Skeletal muscle satellite cell (primary cell): ENCODE data around the gene TMEM245.

Experiments used
- H3K27me3 ChIP-seq: 2 replicates; pipeline ENCODE4 v1.7.0; 2013; ENCODE audit warnings: low read length; ENCODE audit not compliant: control insufficient read depth, insufficient read depth
- H3K36me3 ChIP-seq: 2 replicates; pipeline ENCODE4 v1.7.0; 2013; ENCODE audit warnings: mild to moderate bottlenecking, control low read depth, low read length; ENCODE audit not compliant: insufficient read depth
- H3K4me1 ChIP-seq: 2 replicates; pipeline ENCODE4 v1.7.0; 2013; ENCODE audit warnings: low read length; ENCODE audit not compliant: control insufficient read depth, insufficient read depth
- H3K4me2 ChIP-seq: 2 replicates; pipeline ENCODE4 v1.7.0; 2013; ENCODE audit warnings: mild to moderate bottlenecking, low read length
- H3K4me3 ChIP-seq: 2 replicates; pipeline ENCODE4 v1.7.0; 2013; ENCODE audit warnings: low read length
- H3K9ac ChIP-seq: 2 replicates; pipeline ENCODE4 v1.7.0; 2013; ENCODE audit warnings: mild to moderate bottlenecking, low read depth, low read length, moderate library complexity
- H3K9me3 ChIP-seq: replicated peaks from 2 replicates; pipeline ENCODE4 v1.7.0; 2013; ENCODE audit warnings: mild to moderate bottlenecking, control low read depth, low read length

TMEM245 gene

DNA sequence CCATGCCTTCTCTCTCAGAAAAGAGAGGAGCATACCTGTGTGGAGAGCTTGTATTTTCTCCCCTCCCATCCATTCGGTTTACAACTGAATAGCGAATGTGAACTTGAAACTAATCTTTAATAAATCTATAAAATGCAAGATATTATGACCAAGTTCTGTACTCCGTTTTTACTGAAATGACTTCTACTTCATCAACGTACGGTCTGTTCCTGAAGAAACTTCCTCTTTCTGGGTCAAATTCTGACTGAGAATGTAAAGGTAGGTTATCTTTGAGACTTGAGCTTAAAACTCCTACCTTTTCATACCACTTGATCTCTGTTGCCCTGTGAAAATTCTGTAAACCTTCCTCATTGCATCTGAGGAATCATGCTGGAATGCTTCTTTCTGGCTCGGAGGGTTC, 102.3 kb downstream of the TMEM245 start:
- H3K9me3 ChIP-seq = no peaks in the 10 kb centered on the region
- peaks cover 13% of the 10 kb centered on the region for H3K36me3 ChIP-seq
- H3K4me3 ChIP-seq = no peak overlapping the region
- H3K4me2 ChIP-seq = no peak overlapping the region
- no peak overlapping the region for H3K9ac ChIP-seq
- peaks cover 14% of the 10 kb centered on the region for H3K4me1 ChIP-seq
- H3K27me3 ChIP-seq = no peaks in the 10 kb centered on the region

DNA sequence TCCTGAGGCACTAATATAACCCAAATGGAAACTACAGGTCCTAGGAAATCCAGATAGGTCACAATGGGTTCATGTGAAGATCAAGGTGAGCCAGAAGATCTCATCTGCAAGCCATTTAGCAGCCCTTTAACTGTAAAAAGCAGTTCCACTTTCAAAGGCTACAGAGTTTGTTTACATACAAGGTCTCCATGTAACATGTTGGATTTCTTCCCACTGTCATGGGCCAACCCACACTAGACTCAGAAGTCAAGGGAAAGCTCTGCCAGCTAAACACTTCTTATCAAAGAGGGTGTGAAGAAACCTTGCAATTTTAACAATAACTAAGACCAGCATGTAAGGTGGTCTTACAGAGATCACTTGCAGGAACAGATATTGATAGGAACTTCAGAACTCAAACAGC, 102.7 kb downstream of the TMEM245 start:
- Histone ChIP-seq H3K9me3 (no peaks in the 10 kb centered on the region), H3K36me3 (peaks cover 13% of the 10 kb centered on the region), H3K9ac (no peak overlapping the region), H3K27me3 (no peaks in the 10 kb centered on the region), H3K4me2 (no peak overlapping the region), H3K4me3 (no peak overlapping the region), H3K4me1 (peaks cover 14% of the 10 kb centered on the region)

DNA sequence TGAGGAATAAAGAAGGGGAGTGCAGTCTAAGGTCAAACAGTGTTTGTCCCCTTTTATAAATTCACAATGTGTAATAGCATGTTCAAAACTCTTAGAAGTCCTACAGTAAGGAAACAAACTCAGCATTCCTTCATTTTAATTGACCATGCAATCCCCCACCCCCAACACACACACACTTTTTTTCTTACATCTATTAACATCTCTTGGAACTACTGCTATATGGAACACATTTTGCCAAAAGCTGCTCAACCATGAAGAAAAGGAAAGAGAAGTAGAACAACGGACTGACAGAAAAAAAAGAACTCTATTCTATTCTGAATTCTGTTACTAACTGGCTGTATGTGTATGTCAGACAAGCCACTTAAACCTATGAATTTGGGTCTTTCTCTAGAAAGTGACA, 103.6 kb downstream of the TMEM245 start:
- Histone ChIP-seq H3K4me2 (no peak overlapping the region), H3K9ac (no peak overlapping the region), H3K4me3 (no peak overlapping the region), H3K4me1 (peaks cover 24% of the 10 kb centered on the region), H3K36me3 (peaks cover 13% of the 10 kb centered on the region), H3K9me3 (no peaks in the 10 kb centered on the region), H3K27me3 (no peaks in the 10 kb centered on the region)

DNA sequence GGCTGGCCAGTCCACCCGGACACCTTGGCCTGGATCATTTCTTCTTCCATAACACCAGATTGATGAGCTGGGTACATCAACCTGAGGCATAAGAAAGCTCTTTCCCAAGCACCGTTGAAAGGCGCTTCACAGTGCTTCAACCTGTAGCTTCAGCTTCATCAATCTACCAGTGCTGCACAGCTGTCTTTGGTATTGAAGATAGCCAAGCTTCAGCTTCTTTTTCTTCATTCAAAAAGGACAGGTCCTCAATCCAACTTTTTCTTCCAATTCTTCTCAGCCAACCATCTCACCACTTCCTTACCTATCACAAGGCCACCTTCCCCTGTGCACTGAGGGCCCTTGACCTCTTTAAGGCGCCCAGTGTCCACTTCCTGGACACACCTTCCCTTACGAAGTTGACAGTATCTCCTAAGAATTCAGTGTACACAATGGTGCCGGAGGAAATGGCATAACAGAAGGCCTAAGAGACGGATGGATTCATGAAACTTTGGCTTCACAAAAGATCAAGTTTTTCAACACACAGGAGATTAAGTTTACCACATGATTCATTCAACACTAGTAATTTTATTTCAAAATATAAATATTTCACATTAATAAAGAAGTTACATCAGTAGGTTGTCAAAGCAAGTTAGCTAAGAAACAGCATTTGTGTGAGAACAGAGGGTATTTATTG, 105.0 kb downstream of the TMEM245 start:
- Histone ChIP-seq H3K4me2 (peak overlapping the region; percentile 79), H3K9me3 (no peaks in the 10 kb centered on the region), H3K4me1 (peaks cover 33% of the 10 kb centered on the region), H3K9ac (no peak overlapping the region), H3K36me3 (peaks cover 13% of the 10 kb centered on the region), H3K27me3 (no peaks in the 10 kb centered on the region), H3K4me3 (no peak overlapping the region)

DNA sequence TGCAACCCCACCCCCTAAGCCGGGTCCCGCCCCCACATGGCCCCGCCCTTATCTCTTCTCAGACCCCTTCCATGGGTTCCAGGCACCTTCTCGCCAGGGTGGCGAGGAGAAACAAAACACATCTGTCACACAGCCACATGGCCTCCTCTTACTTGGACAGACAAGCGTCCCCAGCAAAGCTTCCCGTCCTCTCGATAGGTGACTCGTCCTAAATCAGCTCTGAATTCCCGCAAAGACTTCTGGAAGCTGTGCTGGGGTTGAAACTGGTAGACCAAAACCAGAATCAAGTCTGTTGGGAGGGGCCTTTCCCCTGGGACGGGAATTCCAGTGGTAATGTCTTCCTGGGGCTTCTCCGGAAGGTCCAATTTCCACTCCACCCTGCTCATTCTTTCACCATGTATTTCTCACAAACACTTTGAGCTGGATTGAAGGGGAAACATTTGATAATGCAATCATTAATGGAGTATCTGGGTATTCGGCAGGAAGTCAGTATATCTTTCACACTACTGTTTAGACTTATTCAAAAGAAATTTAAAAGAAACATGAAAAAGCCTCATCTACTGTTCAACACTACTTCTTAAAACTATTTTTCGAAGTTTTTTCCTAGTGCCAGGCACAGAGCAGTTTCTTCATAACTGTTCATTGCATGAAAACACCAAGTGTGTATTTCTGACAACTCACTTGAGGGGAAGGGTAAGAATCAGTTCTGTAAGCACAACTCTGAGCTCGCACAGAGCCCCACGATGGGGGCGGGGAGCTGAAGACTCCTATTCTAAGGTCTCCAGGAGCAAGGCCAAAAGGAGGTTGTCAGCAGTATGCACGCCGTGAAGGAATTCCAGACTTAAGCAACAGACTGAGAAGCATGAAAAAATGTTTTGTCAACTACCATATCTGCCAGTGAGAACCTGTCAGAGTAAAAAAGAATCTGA, 105.8 kb downstream of the TMEM245 start:
- H3K27me3 ChIP-seq = no peaks in the 10 kb centered on the region
- H3K4me2 ChIP-seq = peak overlapping the region; percentile 79
- peak overlapping the region; percentile 67 for H3K4me3 ChIP-seq
- peaks cover 5% of the 10 kb centered on the region for H3K36me3 ChIP-seq
- H3K4me1 ChIP-seq = peaks cover 33% of the 10 kb centered on the region
- peak overlapping the region; percentile 64 for H3K9ac ChIP-seq
- no peaks in the 10 kb centered on the region for H3K9me3 ChIP-seq

DNA sequence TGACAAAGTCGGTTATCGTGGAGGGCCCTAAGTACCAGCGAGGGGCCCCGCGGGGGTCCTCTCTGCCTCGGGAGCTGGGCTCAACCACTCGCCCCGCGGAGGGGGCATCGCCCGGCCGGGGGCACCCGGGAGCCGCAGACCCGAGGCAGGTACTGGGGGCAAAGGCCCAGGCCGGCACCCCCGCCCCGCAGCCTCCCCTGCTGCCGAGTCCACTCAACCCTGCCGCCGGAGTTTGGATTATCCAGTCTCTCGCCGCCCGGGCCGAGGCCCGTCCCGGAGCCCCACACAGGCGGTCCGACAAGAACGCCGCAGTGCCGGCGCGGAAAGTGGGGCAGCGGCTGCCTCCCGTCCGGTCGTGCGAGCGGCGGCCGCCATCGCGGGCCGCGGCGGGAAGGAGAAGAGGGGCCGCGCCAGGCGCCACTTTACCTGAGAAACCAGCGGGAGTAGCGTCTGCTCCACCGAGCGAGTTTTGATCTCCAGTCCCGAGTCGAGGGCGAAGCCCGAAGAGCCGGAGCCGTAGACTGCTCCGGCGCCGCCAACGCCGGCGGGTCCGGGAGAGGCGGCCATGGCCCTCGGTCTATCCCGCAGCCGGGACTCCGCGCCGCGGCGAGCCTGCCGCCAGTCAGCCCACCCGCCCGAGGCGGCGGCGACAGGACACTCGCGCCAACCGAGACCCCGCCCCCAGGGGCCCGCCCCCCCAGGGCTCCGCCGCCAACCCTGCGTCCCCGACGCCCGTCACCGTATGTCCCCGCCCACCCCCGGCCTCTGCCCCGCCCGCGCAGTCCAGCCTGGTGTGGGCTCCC, 106.7 kb downstream of the TMEM245 start, which contains the start of gene CTNNAL1:
Gene CTNNAL1, minus strand, starts transcription at position 624 of the 803 bp plus-strand sequence. Its CDS starts 57 bp downstream, at position 567.
- Histone ChIP-seq H3K4me1 (peaks cover 33% of the 10 kb centered on the region), H3K9me3 (no peaks in the 10 kb centered on the region), H3K36me3 (peaks cover 4% of the 10 kb centered on the region)

DNA sequence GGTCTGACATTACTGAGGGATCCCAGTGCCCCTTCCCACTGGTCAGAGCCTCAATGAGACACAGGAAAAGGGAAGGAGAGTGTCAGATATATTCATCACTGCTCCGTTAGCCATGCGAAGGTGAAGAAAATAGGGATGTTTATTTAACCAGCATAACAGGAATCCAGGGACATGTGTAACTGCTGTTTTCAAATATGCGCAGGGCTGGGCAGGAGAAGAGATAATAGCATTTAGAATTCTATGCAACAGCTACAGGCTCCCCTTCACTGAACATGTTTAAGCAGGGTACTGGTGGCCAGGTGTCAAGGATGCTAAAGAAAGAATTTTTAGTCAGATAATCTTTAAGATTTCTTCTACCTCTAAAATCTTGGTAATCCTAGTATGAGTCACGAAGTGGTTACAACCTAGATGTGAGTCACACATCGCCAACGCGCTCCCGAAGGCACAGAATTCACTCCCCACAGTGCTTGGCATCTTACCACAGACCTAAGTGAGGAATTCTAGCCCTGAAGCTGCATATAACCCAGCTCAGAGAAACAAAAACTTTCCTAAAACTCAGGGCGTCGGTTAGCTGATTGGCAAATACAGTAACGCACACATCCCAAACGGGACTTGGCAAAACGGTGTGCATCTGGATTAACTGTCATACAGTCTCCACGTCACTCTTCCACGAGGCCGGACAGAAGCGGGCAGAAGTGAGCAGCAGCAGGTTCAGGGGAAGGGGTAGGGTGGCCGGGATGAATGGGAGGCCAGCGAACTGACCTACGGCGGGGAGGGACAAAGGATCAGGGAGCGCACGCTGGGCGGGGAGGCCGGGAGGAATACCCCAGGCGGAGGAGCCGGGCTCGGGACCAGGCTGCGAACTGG, 107.5 kb downstream of the TMEM245 start:
- H3K4me1 ChIP-seq = peaks cover 33% of the 10 kb centered on the region
- H3K4me3 ChIP-seq = peak overlapping the region; percentile 76
- H3K9ac ChIP-seq = peak overlapping the region; percentile 93
- no peaks in the 10 kb centered on the region for H3K36me3 ChIP-seq
- H3K4me2 ChIP-seq = peak overlapping the region; percentile 87
- H3K27me3 ChIP-seq = no peaks in the 10 kb centered on the region
- H3K9me3 ChIP-seq = no peaks in the 10 kb centered on the region

More for the DNA sequence above, 106.7 kb downstream of the TMEM245 start, which contains the start of gene CTNNAL1:
- H3K4me3 ChIP-seq = peak within 1 kb of the TSS; percentile 76
- H3K9ac ChIP-seq = peak within 1 kb of the TSS; percentile 93
- H3K27me3 ChIP-seq = no peaks in the 10 kb centered on the region
- peak within 1 kb of the TSS; percentile 87 for H3K4me2 ChIP-seq

DNA sequence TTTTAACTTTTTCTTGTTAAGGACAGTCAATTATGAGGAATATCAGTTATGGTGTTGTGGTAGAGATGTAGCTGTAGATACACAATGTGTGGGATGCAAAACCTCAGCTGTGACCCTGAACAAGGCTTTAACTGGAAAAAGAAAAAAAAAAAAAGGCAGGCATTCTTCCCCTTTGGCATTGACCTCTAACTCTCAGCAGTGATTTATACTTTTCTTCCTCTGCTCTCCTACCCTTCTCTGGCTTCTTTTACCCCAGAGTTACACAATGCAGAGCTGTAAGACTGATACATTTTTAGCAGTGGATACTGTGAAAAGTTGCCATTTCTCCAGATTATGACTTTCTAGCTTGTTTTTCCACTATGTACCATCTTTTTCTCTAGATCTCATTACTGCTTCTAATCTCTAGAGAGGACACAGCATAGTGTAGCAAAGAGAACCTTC, 108.5 kb downstream of the TMEM245 start:
- peak overlapping the region; percentile 76 for H3K4me3 ChIP-seq

DNA sequence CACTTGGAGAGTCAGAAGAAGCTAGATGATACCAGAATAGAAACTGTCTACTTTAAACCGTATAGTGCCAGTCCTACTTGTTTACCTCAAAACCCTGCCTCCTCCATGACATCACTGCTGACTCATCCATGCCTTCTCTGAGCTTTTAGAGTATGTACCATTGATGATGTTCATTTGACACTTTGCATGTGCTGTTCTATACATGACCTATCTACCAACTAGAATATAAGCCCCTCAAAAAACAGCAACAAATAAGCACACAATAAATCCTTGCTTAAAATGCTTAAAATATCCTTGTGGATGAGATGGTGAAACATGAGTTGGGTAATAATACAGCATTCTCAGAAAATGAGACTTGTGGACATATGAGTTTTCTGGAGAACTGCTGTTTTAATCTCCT, 109.0 kb downstream of the TMEM245 start:
- peak overlapping the region; percentile 93 for H3K9ac ChIP-seq
- peaks cover 33% of the 10 kb centered on the region for H3K4me1 ChIP-seq
- H3K9me3 ChIP-seq = no peaks in the 10 kb centered on the region
- H3K27me3 ChIP-seq = no peaks in the 10 kb centered on the region
- peak overlapping the region; percentile 87 for H3K4me2 ChIP-seq
- no peak overlapping the region for H3K4me3 ChIP-seq
- H3K36me3 ChIP-seq = no peaks in the 10 kb centered on the region

More for the DNA sequence above, 108.5 kb downstream of the TMEM245 start:
- H3K4me1 ChIP-seq = peaks cover 33% of the 10 kb centered on the region
- H3K9ac ChIP-seq = peak overlapping the region; percentile 93
- no peaks in the 10 kb centered on the region for H3K9me3 ChIP-seq
- no peaks in the 10 kb centered on the region for H3K27me3 ChIP-seq
- peak overlapping the region; percentile 87 for H3K4me2 ChIP-seq
- no peaks in the 10 kb centered on the region for H3K36me3 ChIP-seq

DNA sequence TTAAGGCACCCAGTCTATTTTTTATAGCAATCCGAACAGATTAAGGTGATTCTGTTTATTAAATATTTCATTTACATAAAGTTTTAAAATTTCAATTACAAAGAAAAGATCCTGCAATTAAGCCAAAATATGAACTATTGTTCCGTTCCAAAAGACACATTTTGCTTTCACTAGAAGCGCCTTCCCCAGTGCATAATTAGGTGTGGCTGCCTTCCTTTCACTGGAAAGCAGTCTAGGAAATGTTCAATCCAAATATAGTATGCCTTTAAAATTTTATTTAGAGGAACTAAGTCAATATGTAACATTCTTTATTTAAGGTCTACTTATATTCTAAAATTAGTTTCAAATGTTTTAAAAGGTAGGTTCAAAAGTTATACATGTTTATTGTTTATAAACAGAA, 114.1 kb downstream of the TMEM245 start:
- Histone ChIP-seq H3K9ac (no peak overlapping the region), H3K9me3 (peaks cover 11% of the 10 kb centered on the region), H3K27me3 (no peaks in the 10 kb centered on the region), H3K4me2 (no peak overlapping the region), H3K4me3 (no peak overlapping the region), H3K4me1 (peaks cover 11% of the 10 kb centered on the region), H3K36me3 (peaks cover 4% of the 10 kb centered on the region)
